Measurements from ENCODE around the gene ACTL7B.
A peak's percentile ranks its signal among the peaks of the same experiment; 100 is the strongest.
"Not testable (repeated sequence)": the region's sequence is repeated elsewhere in the genome, so short reads cannot be mapped to it uniquely, and the experiment has no call there.

The ACTL7B gene

GRCh38 chr9:108855888-108856287 is at the start of gene ACTL7B:
Gene ACTL7B, minus strand, starts transcription at chr9:108855986. Its CDS starts 56 bp downstream, at chr9:108855930.
- no peak for DNase-seq (ENCODE audit: low read depth in 2 of 2)

GRCh38 chr9:108905494-108905893 is 49.7 kb upstream of the ACTL7B start:
- DNase-seq (ENCODE audit: low read depth in 2 of 2) = no peak

GRCh38 chr9:108904161-108904560 is 48.4 kb upstream of the ACTL7B start:
- DNase-seq (ENCODE audit: low read depth in 2 of 2) = no peak

DNA sequence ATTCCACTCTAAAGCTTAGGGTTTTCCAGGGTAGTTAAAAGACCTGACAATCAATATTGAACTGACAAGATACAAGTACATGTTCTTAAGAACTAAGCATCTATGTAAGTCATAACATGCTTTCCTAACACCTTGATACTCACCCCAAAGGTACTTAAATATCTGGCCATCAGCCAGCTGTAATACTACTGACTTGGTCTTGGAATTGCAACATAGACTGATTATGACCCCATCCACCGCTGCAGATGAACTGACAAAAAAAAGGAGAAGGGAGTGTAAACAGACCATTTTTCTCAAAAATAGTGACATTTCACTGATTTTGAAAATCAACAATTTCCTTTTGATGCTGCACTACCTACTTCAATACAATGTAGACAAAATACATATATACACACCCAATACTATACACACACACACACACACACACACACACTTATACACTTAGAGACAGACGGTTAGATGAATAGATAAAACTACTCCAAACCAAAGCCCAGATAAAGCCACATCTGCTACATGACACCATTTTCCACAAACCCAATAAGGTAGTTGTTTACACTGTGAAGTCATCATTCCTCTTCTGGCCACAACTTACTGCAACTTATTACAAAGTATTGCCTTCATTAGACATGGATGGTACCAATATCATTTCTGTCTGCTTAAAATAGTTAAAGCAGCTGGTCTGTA is 47.8 kb upstream of the ACTL7B start:
- DNase-seq (ENCODE audit: low read depth in 2 of 2) = no peak

DNA sequence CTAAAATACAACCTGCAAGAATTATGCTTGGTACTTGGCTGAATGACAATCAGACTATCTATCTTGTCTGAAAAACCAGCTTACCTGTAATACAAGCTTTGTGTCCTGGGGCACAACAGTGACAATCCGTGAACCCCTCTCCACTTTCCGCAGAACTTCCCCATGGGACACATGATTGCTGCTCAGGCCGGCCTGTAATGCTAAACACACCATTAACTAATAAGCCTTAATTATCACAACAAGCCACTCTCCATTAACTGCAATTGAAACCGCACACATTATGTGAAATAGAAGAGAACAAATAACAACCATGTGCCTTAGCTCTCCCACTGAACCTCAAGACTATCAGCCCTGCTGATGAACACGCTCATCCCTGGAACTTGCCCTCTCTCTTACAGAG is 44.4 kb upstream of the ACTL7B start:
- no peak for DNase-seq (ENCODE audit: low read depth in 2 of 2)

DNA sequence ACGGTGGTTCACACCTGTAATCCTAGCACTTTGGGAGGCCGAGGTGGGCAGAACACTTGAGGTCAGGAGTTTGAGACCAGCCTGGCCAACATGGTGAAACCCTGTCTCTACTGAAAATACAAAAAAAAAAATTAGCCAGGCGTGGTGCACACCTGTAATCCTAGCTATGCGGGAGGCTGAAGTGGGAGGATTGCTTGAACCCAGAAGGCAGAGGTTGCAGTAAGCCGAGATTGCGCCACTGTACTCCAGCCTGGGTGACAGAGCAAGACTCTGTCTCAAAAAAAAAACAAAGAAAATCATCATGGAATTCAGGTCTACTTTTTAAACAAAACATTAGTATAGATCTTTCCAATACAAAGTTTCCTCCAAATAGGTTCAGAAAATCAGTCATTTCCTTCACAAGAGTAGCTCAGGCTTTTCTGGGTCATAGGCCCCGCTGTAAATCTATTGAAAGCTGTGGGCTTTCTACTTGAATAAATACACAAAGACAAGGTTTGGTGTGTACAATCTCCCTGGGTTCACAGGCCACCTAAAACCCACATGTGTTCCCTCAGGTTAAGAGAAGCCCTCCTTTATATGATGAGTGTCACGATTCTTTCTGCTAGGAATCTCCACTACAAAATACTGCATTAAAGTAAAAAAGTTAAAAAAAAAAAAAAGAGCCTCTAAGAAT is 43.4 kb upstream of the ACTL7B start:
- not testable (repeated sequence) for DNase-seq (ENCODE audit: low read depth in 2 of 2)

DNA sequence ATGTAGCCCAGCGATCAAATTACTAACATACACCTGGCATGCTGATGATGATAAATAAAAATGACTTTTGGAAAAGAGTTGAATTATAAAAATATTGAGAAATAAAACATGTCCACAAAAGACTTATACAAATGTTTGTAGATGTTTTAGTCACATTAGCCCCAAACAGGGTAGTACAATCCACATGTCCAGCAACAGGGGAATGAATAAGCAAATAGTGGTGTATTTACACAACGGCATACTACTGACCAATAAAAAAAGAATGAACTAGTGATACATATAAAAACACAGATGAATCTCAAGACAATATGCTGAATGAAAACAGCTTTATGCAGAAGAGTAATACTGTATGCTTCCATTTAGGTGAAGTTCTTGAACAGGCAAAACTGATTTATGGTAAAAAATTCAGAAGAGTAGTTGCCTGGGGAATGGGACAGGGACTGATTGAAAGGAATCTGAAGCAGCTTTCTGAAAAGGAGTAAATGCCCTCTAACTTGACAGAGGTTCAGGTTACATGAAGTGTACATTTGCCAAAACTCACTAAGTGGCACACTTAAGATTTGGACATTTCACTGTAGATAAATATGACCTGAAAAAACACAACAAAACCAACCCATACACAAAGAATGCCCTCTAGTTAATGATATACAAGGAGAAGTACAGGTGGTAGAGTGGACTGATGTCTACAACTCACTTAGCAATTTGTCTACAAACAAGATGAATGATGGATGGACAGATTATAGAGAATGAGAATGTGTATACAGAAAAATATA is 41.7 kb upstream of the ACTL7B start:
- DNase-seq (ENCODE audit: low read depth in 2 of 2) = no peak

- no peak for DNase-seq (ENCODE audit: low read depth in 2 of 2)
Measured at GRCh38 chr9:108894225-108894997, 38.6 kb upstream of the ACTL7B start.

- peak; percentile 4 to 9 for DNase-seq (ENCODE audit: low read depth in 2 of 2)
Measured at GRCh38 chr9:108889649-108890067, 33.9 kb upstream of the ACTL7B start.

GRCh38 chr9:108886594-108887271 is 30.9 kb upstream of the ACTL7B start:
- not testable (repeated sequence) for DNase-seq (ENCODE audit: low read depth in 2 of 2)

GRCh38 chr9:108885643-108886348 is 30.0 kb upstream of the ACTL7B start:
- peak; percentile 46 to 52 for DNase-seq (ENCODE audit: low read depth in 2 of 2)

- no peak for DNase-seq (ENCODE audit: low read depth in 2 of 2)
Measured at GRCh38 chr9:108884701-108885100, 28.9 kb upstream of the ACTL7B start.

- DNase-seq (ENCODE audit: low read depth in 2 of 2) = no peak
Measured at GRCh38 chr9:108883085-108883484, 27.3 kb upstream of the ACTL7B start.

- DNase-seq (ENCODE audit: low read depth in 2 of 2) = no peak
Measured at GRCh38 chr9:108882052-108882888, 26.5 kb upstream of the ACTL7B start.

DNA sequence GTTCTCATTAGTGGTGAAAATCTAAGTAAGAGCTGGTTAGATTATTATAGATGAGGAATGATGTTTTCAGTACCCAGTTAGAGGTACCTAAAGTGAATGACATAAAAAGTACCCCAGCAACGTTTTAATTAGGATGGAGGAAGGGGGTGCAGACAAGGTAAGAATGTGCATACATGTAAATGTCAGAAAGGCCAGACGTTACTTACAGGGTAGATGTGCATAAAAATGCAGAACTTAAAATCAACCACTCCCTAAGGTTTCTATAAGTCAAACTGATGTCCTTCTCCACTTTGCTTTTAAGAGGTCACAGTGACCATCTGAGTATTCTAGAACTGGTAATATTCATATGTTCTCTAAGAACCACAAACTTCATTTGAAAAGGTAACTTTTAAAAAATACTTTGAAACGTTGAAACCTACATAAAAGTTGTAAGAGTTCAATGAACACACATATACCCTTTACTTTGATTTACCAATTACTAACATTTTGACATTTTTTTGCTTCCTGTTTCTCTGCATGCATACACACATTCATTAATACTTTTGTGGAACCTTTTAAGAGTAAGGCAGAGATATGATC is 25.0 kb upstream of the ACTL7B start:
- no peak for DNase-seq (ENCODE audit: low read depth in 2 of 2)

GRCh38 chr9:108877524-108877923 is 21.7 kb upstream of the ACTL7B start:
- no peak for DNase-seq (ENCODE audit: low read depth in 2 of 2)

GRCh38 chr9:108876425-108876824 is 20.6 kb upstream of the ACTL7B start:
- DNase-seq (ENCODE audit: low read depth in 2 of 2) = no peak

- DNase-seq (ENCODE audit: low read depth in 2 of 2) = no peak
Measured at GRCh38 chr9:108874058-108874788, 18.4 kb upstream of the ACTL7B start.

Measured in fibroblast of skin of left quadriceps (primary cell).